ENCODE data around the gene P2RY2.

GRCh38 chr11:73263640-73264039 lies 45.6 kb downstream of the P2RY2 start:
- no peak for TF ChIP-seq CTCF (conservative IDR thresholded peaks at IDR 0.05)
- no peak for TF ChIP-seq EZH2 (IDR thresholded peaks at IDR 0.05; ENCODE audit: low read depth)

All from PC-9 (cell line).